ENCODE results near the gene NAALADL2.

NAALADL2 gene

GRCh38 chr3:175749981-175750380 lies 890.8 kb downstream of the NAALADL2 start:
- no peaks in the 10 kb centered on the region for H3K4me1 ChIP-seq
- H3K4me3 ChIP-seq, result no peak overlapping the region
- H3K9me3 ChIP-seq, result no peaks in the 10 kb centered on the region
- no peaks in the 10 kb centered on the region for H3K36me3 ChIP-seq
- intact Hi-C loops (cut with DNase I; ENCODE audit: low total_unique reads), result no loop called here
- H3K27me3 ChIP-seq, result no peaks in the 10 kb centered on the region
- TF ChIP-seq CTCF (IDR thresholded peaks at IDR 0.05), result no peak
- H3K27ac ChIP-seq, result no peak overlapping the region
- DNase-seq, result no peak

- DNase-seq, result no peak
- Histone ChIP-seq H3K27ac (no peak overlapping the region), H3K27me3 (no peaks in the 10 kb centered on the region), H3K4me3 (no peak overlapping the region), H3K4me1 (no peaks in the 10 kb centered on the region), H3K36me3 (no peaks in the 10 kb centered on the region), H3K9me3 (no peaks in the 10 kb centered on the region)
- TF ChIP-seq CTCF (IDR thresholded peaks at IDR 0.05), result no peak
- intact Hi-C loops (cut with DNase I; ENCODE audit: low total_unique reads), result no loop called here
These were observed 892.0 kb downstream of the NAALADL2 start for GRCh38 chr3:175751089-175751488.

GRCh38 chr3:175763948-175764347 lies 904.8 kb downstream of the NAALADL2 start:
- Histone ChIP-seq H3K27me3 (no peaks in the 10 kb centered on the region), H3K36me3 (no peaks in the 10 kb centered on the region), H3K9me3 (no peaks in the 10 kb centered on the region), H3K4me3 (no peak overlapping the region), H3K4me1 (no peaks in the 10 kb centered on the region), H3K27ac (no peak overlapping the region)
- no peak for DNase-seq
- no peak for TF ChIP-seq CTCF (IDR thresholded peaks at IDR 0.05)
- intact Hi-C loops (cut with DNase I; ENCODE audit: low total_unique reads), result no loop called here

- H3K27me3 ChIP-seq, result no peaks in the 10 kb centered on the region
- no peak overlapping the region for H3K27ac ChIP-seq
- no peak overlapping the region for H3K4me3 ChIP-seq
- no peaks in the 10 kb centered on the region for H3K4me1 ChIP-seq
- TF ChIP-seq CTCF (IDR thresholded peaks at IDR 0.05), result no peak
- no peaks in the 10 kb centered on the region for H3K36me3 ChIP-seq
- H3K9me3 ChIP-seq, result no peaks in the 10 kb centered on the region
- no peak for DNase-seq
- intact Hi-C loops (cut with DNase I; ENCODE audit: low total_unique reads), result no loop called here
These were observed 905.6 kb downstream of the NAALADL2 start for GRCh38 chr3:175764722-175765121.

- no peak for DNase-seq
- TF ChIP-seq CTCF (IDR thresholded peaks at IDR 0.05), result no peak
- Histone ChIP-seq H3K9me3 (no peaks in the 10 kb centered on the region), H3K4me3 (no peak overlapping the region), H3K27ac (no peak overlapping the region), H3K4me1 (peaks cover 0 to 8% (median 0%) of the 10 kb centered on the region in 4 donors), H3K27me3 (no peaks in the 10 kb centered on the region), H3K36me3 (no peaks in the 10 kb centered on the region)
- intact Hi-C loops (cut with DNase I; ENCODE audit: low total_unique reads), result no loop called here
These were observed 911.3 kb downstream of the NAALADL2 start for GRCh38 chr3:175770426-175770825.

- no peaks in the 10 kb centered on the region for H3K9me3 ChIP-seq
- no peaks in the 10 kb centered on the region for H3K27me3 ChIP-seq
- no peak for TF ChIP-seq CTCF (IDR thresholded peaks at IDR 0.05)
- DNase-seq, result no peak
- intact Hi-C loops (cut with DNase I; ENCODE audit: low total_unique reads), result no loop called here
- H3K4me1 ChIP-seq, result no peaks in the 10 kb centered on the region
- no peaks in the 10 kb centered on the region for H3K36me3 ChIP-seq
- H3K27ac ChIP-seq, result no peak overlapping the region
- no peak overlapping the region for H3K4me3 ChIP-seq
These were observed 918.4 kb downstream of the NAALADL2 start for GRCh38 chr3:175777495-175777894.

Measured in tibial artery (tissue), 4 donors.